Large intestine (tissue), 3 donors: ENCODE results near the gene POLR3H. TPM values are rescaled to one million over a fixed set of nuclear protein-coding genes. Genes with fewer than 3 reads are reported as not detected.

ENCODE experiments used
- DNase-seq, 2 donors: peaks; one replicate each; pipeline versions ENCODE4 v3.0.0 to v3.0.0-alpha.2; 2013
- H3K27ac ChIP-seq: one replicate; pipeline ENCODE4 v1.5.1; 2013; ENCODE audit warnings: low read length
- H3K27me3 ChIP-seq: 2 replicates; pipeline ENCODE4 v1.6.1; 2013; ENCODE audit warnings: low read length; ENCODE audit not compliant: control insufficient read depth, insufficient read depth
- H3K36me3 ChIP-seq: 2 replicates; pipeline ENCODE4 v1.6.1; 2013; ENCODE audit warnings: low read length; ENCODE audit not compliant: control insufficient read depth, insufficient read depth
- H3K4me1 ChIP-seq: one replicate; pipeline ENCODE4 v1.6.1; 2013; ENCODE audit warnings: low read length; ENCODE audit not compliant: control insufficient read depth, insufficient read depth
- H3K4me3 ChIP-seq: one replicate; pipeline ENCODE4 v1.5.1; 2013; ENCODE audit warnings: low read length
- H3K9me3 ChIP-seq: one replicate; pipeline ENCODE4 v1.6.1; 2013; ENCODE audit warnings: mild to moderate bottlenecking, low read depth, low read length, moderate library complexity; ENCODE audit not compliant: control insufficient read depth
- WGBS: methylation state at CpG from one replicate; pipeline ENCODE4 v1.1.5; 2013; ENCODE audit warnings: low lambda C conversion rate; ENCODE audit not compliant: insufficient coverage; 5-methylcytosine and 5-hydroxymethylcytosine counted together
- polyA plus RNA-seq: library from polyadenylated mRNA; unstranded; fragments of 120-200 nt; gene quantifications from one replicate; pipeline ENCODE4 v1.2.1, GENCODE V29; 2013

The POLR3H gene
- polyA plus RNA-seq, 1 donor = 12.4 TPM

DNA sequence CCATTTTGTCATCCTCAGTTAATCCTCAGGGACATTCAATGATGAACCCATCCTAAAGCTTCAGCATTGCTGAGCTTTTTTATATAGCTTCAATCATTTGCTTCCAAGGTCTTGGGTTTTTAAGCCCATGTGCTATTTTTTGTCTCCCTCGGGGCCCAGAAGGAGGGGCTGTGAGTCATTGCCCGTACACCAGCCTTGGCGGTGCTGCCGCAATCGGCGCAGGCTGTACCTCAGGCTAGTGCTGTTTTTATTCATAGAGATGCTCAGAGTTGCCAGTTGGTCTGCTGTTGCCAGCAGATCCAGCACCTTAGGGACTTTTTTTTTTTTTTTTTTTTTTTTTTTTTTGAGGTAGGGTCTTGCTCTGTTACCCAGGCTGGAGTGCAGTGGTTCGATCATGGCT, 39.9 kb downstream of the POLR3H start:
- no peak for DNase-seq
- WGBS = no CpG with 5 or more reads among the region's 7 CpGs
- no peaks in the 10 kb centered on the region for H3K9me3 ChIP-seq
- no peak overlapping the region for H3K27ac ChIP-seq
- peaks cover 17% of the 10 kb centered on the region for H3K4me1 ChIP-seq
- no peak overlapping the region for H3K4me3 ChIP-seq
- peaks cover 72% of the 10 kb centered on the region for H3K36me3 ChIP-seq
- H3K27me3 ChIP-seq = no peaks in the 10 kb centered on the region

DNA sequence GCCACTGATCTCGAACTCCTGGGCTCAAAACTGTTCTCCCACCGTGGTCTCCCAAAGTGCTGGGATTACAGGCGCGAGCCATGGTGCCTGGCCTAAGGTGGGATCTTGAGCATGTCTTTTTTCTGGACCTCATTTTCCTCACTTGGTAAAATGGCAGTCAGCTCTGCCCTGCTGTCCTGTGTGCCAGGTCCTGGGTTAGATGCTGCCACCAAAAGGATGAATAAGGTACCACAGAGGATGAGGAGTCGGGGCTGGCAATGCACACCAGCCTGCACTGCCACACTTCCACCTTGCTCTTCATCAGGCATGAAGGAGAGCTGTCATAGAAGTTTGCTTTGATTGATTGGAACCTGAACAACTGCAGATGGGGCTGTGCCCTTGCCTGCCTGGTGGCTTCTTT, 43.1 kb downstream of the POLR3H start:
- Histone ChIP-seq H3K27me3 (no peaks in the 10 kb centered on the region), H3K4me1 (peaks cover 37% of the 10 kb centered on the region), H3K4me3 (no peak overlapping the region), H3K27ac (peak overlapping the region; percentile 78), H3K36me3 (peaks cover 50% of the 10 kb centered on the region), H3K9me3 (no peaks in the 10 kb centered on the region)
- no peak for DNase-seq
- no CpG with 5 or more reads among the region's 5 CpGs for WGBS

GRCh38 chr22:41500303-41500702, 44.0 kb downstream of the POLR3H start:
- WGBS = 90% methylated on average over 2 of the region's 7 CpGs
- Histone ChIP-seq H3K4me1 (peaks cover 37% of the 10 kb centered on the region), H3K27ac (peak overlapping the region; percentile 78), H3K4me3 (no peak overlapping the region), H3K27me3 (no peaks in the 10 kb centered on the region), H3K9me3 (no peaks in the 10 kb centered on the region), H3K36me3 (peaks cover 46% of the 10 kb centered on the region)
- DNase-seq = no peak

- Histone ChIP-seq H3K27me3 (no peaks in the 10 kb centered on the region), H3K36me3 (peaks cover 45% of the 10 kb centered on the region), H3K4me1 (peaks cover 37% of the 10 kb centered on the region), H3K27ac (peak overlapping the region; percentile 78), H3K9me3 (no peaks in the 10 kb centered on the region), H3K4me3 (no peak overlapping the region)
- no CpG with 5 or more reads among the region's 10 CpGs for WGBS
- DNase-seq = peak; percentile 88 to 91
Measured at GRCh38 chr22:41499624-41500280, 44.5 kb downstream of the POLR3H start.

GRCh38 chr22:41498303-41498835, 45.9 kb downstream of the POLR3H start:
- no peaks in the 10 kb centered on the region for H3K9me3 ChIP-seq
- no CpG with 5 or more reads among the region's 6 CpGs for WGBS
- DNase-seq = peak; percentile 87 to 92
- H3K27ac ChIP-seq = peak overlapping the region; percentile 78
- H3K36me3 ChIP-seq = peaks cover 32% of the 10 kb centered on the region
- no peak overlapping the region for H3K4me3 ChIP-seq
- no peaks in the 10 kb centered on the region for H3K27me3 ChIP-seq
- H3K4me1 ChIP-seq = peaks cover 37% of the 10 kb centered on the region

DNA sequence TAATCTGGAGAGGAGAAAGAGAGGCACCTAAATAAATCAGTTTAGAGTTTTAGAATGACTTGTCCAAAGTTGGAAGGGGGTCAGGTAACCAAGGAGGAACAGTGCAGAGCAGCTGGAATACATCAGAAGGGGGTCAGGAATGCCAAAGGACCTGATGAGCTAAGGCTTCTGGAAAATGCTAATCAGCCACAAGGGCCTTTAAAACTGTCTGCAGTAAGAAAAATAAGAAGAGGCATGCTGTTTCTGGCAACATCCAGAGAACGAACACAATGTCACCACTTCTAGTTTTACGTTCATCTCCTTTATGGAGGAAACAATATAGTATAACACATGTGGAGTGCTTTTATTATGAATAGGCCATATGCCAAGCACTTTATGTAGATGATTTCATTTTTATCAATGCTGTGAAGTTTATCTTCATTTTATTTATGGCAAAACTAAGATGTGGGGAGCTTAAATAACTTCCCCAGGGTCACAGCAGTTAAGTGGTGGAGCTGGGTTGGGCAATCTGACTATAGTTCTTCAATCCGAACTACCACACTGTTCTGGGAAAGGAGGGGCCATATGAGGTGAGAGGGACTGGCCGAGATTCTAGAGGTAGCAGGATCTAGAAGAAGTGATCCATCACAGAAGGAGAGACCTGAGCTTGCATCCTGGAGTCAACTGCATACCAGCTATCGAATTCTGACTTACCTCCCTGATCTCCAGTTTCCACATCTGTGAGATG, 52.7 kb downstream of the POLR3H start:
- WGBS = 67% methylated on average over 1 of the region's 5 CpGs
- no peaks in the 10 kb centered on the region for H3K9me3 ChIP-seq
- peaks cover 42% of the 10 kb centered on the region for H3K4me1 ChIP-seq
- no peak for DNase-seq
- H3K27ac ChIP-seq = peak overlapping the region; percentile 42
- no peaks in the 10 kb centered on the region for H3K27me3 ChIP-seq
- H3K36me3 ChIP-seq = peaks cover 8% of the 10 kb centered on the region
- no peak overlapping the region for H3K4me3 ChIP-seq

DNA sequence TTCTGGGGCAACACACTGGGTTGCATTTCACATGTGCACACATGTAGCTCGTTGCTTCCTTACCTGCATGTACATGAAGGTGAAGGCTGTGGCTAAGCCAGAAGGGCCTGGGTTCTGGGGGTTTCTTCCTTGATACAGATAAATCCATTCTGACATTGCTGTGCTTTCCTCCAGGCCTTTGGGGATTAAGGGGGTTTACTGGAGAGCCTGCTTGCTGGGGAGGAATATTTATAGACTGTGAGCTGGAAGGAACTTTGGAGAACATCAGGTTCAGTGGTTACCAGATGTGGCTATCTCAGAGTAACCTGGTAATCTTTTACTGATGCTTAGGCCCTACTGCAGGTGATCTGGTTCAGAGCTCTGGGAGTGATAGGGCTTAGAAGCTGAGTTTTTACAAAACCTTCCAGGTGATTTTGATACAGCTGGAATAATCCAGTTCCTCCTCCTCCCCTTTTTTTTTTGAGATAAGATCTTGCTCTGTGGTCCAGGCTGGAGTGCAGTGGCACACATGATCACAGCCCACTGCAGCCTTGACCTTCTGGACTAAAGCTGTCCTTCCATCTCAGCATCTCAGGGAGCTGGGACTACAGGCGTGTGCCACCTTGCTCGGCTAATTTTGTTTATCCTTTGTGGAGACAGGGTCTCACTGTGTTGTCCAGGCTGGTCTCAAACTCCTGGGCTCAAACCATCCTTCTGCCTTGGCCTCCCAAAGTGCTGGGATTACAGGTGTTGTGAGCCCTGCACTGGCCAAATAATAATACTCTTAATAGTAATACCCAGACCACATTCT, 55.5 kb downstream of the POLR3H start:
- peaks cover 59% of the 10 kb centered on the region for H3K4me1 ChIP-seq
- no peaks in the 10 kb centered on the region for H3K9me3 ChIP-seq
- H3K27ac ChIP-seq = peak overlapping the region; percentile 81
- DNase-seq = peak in 1 of 2 donors; percentile 23
- no CpG with 5 or more reads among the region's 3 CpGs for WGBS
- H3K27me3 ChIP-seq = no peaks in the 10 kb centered on the region
- H3K4me3 ChIP-seq = no peak overlapping the region
- H3K36me3 ChIP-seq = peaks cover under 1% of the 10 kb centered on the region

DNA sequence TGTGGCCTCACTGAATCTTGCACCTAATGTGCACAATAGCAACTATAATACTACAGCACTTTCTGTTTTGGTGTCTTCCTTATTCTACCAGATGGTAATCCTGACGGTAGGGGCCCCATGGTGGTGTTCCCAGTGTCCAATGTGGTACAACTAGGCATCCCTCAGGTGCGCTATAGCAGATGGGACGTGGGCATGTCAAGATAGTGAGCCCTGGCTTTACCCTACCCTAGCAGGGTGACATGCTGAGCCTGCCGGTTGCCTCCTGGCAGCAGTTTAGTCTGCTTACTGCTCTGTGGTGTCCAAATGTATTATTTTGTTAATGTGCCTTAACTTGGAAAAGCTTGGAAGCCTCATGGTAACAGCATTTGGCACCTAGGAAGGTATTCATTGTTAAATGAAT, 56.2 kb downstream of the POLR3H start:
- no peak overlapping the region for H3K4me3 ChIP-seq
- peaks cover 2% of the 10 kb centered on the region for H3K36me3 ChIP-seq
- no peak for DNase-seq
- H3K27ac ChIP-seq = peak overlapping the region; percentile 81
- H3K4me1 ChIP-seq = peaks cover 62% of the 10 kb centered on the region
- WGBS = no CpG with 5 or more reads among the region's 4 CpGs
- H3K9me3 ChIP-seq = no peaks in the 10 kb centered on the region
- no peaks in the 10 kb centered on the region for H3K27me3 ChIP-seq

DNA sequence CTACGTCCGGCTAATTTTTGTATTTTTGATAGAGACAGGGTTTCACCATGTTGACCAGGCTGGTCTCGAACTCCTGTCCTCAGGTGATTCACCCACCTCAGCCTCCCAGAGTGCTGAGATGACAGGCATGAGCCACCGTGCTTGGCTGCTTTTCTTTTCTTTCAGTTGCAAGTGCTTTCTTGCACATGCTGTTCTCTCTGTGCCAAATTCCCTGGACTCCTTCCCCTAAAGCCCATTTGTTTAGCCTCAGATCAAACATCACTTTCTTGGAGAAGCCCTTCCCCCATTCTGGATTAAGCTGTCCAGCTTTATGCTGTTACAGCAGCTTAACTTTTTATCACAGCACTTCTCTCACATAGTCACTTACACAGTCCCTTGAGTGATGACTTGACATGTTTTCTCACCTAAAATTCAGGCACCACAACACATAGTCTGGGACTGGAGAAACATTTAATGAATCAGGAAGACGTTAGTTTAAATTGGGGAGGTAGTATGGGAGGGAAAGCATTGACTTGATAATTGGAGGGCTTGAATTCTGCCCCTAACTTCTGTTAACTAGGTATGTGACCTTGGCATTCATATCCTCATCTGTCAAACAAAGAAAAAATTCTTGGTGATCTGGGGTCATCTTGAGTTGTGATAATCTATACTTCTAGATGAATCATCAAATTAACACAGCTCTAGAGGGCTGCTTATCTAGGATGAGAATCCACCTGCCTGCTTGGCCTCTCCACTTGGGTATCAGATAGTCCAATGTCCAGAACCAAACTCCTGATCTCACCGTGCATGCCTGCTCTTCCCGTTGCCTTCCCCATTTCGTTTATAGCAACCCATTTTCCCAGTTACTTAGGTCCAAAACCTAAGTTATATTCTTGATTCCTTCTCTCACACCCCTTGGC, 57.0 kb downstream of the POLR3H start:
- no CpG with 5 or more reads among the region's 8 CpGs for WGBS
- H3K27ac ChIP-seq = peak overlapping the region; percentile 81
- peak; percentile 63 to 78 for DNase-seq
- H3K9me3 ChIP-seq = no peaks in the 10 kb centered on the region
- H3K4me1 ChIP-seq = peaks cover 62% of the 10 kb centered on the region
- no peak overlapping the region for H3K4me3 ChIP-seq
- H3K36me3 ChIP-seq = peaks cover 2% of the 10 kb centered on the region
- no peaks in the 10 kb centered on the region for H3K27me3 ChIP-seq
